Measurements from ENCODE around the gene ETF1. TPM values are rescaled to one million over a fixed set of nuclear protein-coding genes. Genes with fewer than 3 reads are reported as not detected.
A peak's percentile ranks its signal among the peaks of the same experiment; 100 is the strongest.

Gene ETF1
- total and polyA plus RNA-seq, 9 of the 15 experiments (the other 6 are each of a cell fraction or from before 2014, with no cell fraction given): 53.7 to 209 (median 164) TPM

GRCh38 chr5:138470322-138471051 lies 72.5 kb downstream of the ETF1 start (continued):
- TF ChIP-seq KLF13 (tag; IDR thresholded peaks at IDR 0.05; ENCODE audit: borderline replicate concordance, low read depth) (no peak), CHD2 (IDR thresholded peaks at IDR 0.05; ENCODE audit: low read depth, low read length) (peak; percentile 3; the same call in 1 of the 2 replicates), CREB3L1 (IDR thresholded peaks at IDR 0.05; ENCODE audit: borderline replicate concordance, low read depth) (0 out of 2 replicates have a peak, but pooled peaks have one; percentile 19), NONO (IDR thresholded peaks at IDR 0.05; ENCODE audit: low read depth in 2 of 2, low read length in 1 of 2) (peak in 1 of 2 experiments; percentile 91; a peak in 2 of 4 replicates), KAT8 (IDR thresholded peaks at IDR 0.05; ENCODE audit: low read depth) (no peak), FIP1L1 (IDR thresholded peaks at IDR 0.05; ENCODE audit: low read depth, low read length, poor library complexity, severe bottlenecking) (peak; percentile 98), ZNF830 (CRISPR knock-in tag; IDR thresholded peaks at IDR 0.05) (no peak), NBN (IDR thresholded peaks at IDR 0.05; ENCODE audit: low read depth) (no peak), ZNF584 (CRISPR knock-in tag; IDR thresholded peaks at IDR 0.05; ENCODE audit: low read depth) (no peak), ZNF311 (CRISPR knock-in tag; IDR thresholded peaks at IDR 0.05) (no peak), YY1 (IDR thresholded peaks at IDR 0.05; ENCODE audit: borderline replicate concordance in 1 of 3, control insufficient read depth in 1 of 3, extremely low read depth in 1 of 3, insufficient read depth in 3 of 3, insufficient read length in 1 of 3, insufficient replicate concordance in 2 of 3, low read depth in 1 of 3, low read length in 2 of 3) (peak in 1 of 3 experiments; percentile 24), MAZ (CRISPR knock-in tag; conservative IDR thresholded peaks at IDR 0.05 in 1 of 2, IDR thresholded peaks at IDR 0.05 in 1 of 2) (no peak)
- TF ChIP-seq, protein P1, sequence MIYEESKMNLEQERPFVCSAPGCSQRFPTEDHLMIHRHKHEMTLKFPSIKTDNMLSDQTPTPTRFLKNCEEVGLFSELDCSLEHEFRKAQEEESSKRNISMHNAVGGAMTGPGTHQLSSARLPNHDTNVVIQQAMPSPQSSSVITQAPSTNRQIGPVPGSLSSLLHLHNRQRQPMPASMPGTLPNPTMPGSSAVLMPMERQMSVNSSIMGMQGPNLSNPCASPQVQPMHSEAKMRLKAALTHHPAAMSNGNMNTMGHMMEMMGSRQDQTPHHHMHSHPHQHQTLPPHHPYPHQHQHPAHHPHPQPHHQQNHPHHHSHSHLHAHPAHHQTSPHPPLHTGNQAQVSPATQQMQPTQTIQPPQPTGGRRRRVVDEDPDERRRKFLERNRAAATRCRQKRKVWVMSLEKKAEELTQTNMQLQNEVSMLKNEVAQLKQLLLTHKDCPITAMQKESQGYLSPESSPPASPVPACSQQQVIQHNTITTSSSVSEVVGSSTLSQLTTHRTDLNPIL (CRISPR knock-in tag; IDR thresholded peaks at IDR 0.05): no peak
- TF ChIP-seq, protein P2, sequence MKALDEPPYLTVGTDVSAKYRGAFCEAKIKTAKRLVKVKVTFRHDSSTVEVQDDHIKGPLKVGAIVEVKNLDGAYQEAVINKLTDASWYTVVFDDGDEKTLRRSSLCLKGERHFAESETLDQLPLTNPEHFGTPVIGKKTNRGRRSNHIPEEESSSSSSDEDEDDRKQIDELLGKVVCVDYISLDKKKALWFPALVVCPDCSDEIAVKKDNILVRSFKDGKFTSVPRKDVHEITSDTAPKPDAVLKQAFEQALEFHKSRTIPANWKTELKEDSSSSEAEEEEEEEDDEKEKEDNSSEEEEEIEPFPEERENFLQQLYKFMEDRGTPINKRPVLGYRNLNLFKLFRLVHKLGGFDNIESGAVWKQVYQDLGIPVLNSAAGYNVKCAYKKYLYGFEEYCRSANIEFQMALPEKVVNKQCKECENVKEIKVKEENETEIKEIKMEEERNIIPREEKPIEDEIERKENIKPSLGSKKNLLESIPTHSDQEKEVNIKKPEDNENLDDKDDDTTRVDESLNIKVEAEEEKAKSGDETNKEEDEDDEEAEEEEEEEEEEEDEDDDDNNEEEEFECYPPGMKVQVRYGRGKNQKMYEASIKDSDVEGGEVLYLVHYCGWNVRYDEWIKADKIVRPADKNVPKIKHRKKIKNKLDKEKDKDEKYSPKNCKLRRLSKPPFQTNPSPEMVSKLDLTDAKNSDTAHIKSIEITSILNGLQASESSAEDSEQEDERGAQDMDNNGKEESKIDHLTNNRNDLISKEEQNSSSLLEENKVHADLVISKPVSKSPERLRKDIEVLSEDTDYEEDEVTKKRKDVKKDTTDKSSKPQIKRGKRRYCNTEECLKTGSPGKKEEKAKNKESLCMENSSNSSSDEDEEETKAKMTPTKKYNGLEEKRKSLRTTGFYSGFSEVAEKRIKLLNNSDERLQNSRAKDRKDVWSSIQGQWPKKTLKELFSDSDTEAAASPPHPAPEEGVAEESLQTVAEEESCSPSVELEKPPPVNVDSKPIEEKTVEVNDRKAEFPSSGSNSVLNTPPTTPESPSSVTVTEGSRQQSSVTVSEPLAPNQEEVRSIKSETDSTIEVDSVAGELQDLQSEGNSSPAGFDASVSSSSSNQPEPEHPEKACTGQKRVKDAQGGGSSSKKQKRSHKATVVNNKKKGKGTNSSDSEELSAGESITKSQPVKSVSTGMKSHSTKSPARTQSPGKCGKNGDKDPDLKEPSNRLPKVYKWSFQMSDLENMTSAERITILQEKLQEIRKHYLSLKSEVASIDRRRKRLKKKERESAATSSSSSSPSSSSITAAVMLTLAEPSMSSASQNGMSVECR (CRISPR knock-in tag; IDR thresholded peaks at IDR 0.05): 0 out of 2 replicates have a peak, but pooled peaks have one; percentile 25
- TF ChIP-seq, protein P3, sequence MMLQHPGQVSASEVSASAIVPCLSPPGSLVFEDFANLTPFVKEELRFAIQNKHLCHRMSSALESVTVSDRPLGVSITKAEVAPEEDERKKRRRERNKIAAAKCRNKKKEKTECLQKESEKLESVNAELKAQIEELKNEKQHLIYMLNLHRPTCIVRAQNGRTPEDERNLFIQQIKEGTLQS (IDR thresholded peaks at IDR 0.05): no peak
- TF ChIP-seq, protein P3 (CRISPR knock-in tag; conservative IDR thresholded peaks at IDR 0.05): 0 out of 2 replicates have a peak, but pooled peaks have one; percentile 17
